Adipocyte (in vitro differentiated cells): Measurements from ENCODE around the gene GALM.

ENCODE experiments used
- DNase-seq: peaks from one replicate; pipeline ENCODE4 v3.0.0-alpha.2; 2015; ENCODE audit warnings: low read depth
- H3K27me3 ChIP-seq: replicated peaks from 2 replicates; pipeline ENCODE4 v1.7.0; 2013; ENCODE audit warnings: mild to moderate bottlenecking, low read length, moderate library complexity; ENCODE audit not compliant: control insufficient read depth, insufficient read depth
- H3K36me3 ChIP-seq: 2 replicates; pipeline ENCODE4 v1.7.0; 2013; ENCODE audit warnings: low read length, mild to moderate bottlenecking, moderate library complexity; ENCODE audit not compliant: control insufficient read depth, insufficient read depth, severe bottlenecking
- H3K4me1 ChIP-seq: 2 replicates; pipeline ENCODE4 v1.7.0; 2013; ENCODE audit warnings: mild to moderate bottlenecking, low read length, moderate library complexity; ENCODE audit not compliant: control insufficient read depth, insufficient read depth
- H3K4me3 ChIP-seq: 2 replicates; pipeline ENCODE4 v1.7.0; 2013; ENCODE audit warnings: mild to moderate bottlenecking, low read length, moderate library complexity
- H3K9ac ChIP-seq: 2 replicates; pipeline ENCODE4 v1.7.0; 2013; ENCODE audit warnings: mild to moderate bottlenecking, low read length, moderate library complexity
- H3K9me3 ChIP-seq: 2 replicates; pipeline ENCODE4 v1.7.0; 2013; ENCODE audit warnings: mild to moderate bottlenecking, low read length, moderate library complexity; ENCODE audit not compliant: control insufficient read depth

Gene GALM

DNA sequence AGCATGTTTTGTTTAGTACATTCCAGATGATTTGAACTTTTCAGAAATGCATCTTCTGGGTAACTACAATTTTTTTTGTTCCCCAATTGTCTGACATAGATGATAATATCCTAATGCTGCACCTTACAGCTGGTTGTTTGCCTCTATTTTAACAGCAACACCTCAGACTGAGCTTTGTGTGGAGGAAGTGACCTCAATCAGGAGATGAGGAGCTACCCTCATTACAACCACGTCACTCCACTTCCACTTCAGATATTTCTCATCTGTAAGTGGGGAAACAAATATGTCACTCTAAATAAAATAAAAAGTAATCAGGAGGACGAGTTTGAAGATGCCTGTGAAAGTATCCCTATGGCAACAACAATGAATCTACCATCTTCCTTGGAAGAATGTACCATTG is 97.3 kb downstream of the GALM start:
- H3K4me3 ChIP-seq = no peak overlapping the region
- no peaks in the 10 kb centered on the region for H3K9me3 ChIP-seq
- no peaks in the 10 kb centered on the region for H3K36me3 ChIP-seq
- H3K9ac ChIP-seq = no peak overlapping the region
- no peak for DNase-seq
- H3K27me3 ChIP-seq = no peaks in the 10 kb centered on the region
- peaks cover 11% of the 10 kb centered on the region for H3K4me1 ChIP-seq

- H3K4me3 ChIP-seq = no peak overlapping the region
- no peaks in the 10 kb centered on the region for H3K36me3 ChIP-seq
- H3K9me3 ChIP-seq = no peaks in the 10 kb centered on the region
- no peaks in the 10 kb centered on the region for H3K27me3 ChIP-seq
- no peak for DNase-seq
- peaks cover 11% of the 10 kb centered on the region for H3K4me1 ChIP-seq
- H3K9ac ChIP-seq = no peak overlapping the region
Measured at GRCh38 chr2:38763728-38764127, 97.8 kb downstream of the GALM start.

DNA sequence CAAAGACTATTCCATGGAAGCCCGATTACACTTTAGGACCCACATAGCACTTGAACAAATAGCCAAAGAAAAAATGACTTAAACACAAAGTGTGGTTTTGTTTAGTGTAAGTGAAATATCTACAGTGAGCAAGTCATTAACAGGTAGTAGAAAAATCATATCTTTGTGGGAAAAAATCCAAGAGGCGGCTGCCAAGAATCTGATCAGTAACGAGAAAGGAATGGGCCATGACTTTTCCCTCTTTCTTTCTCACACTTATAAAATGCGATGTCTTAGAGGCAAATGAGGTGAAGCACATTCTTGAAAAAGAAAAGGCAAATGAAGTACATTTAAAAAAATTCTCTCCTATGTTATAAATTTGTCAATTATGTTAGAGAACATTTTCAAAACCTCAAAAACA is 99.2 kb downstream of the GALM start:
- DNase-seq = peak; percentile 45

GRCh38 chr2:38765551-38765950 is 99.6 kb downstream of the GALM start:
- Histone ChIP-seq H3K9ac (no peak overlapping the region), H3K27me3 (no peaks in the 10 kb centered on the region), H3K9me3 (no peaks in the 10 kb centered on the region), H3K36me3 (no peaks in the 10 kb centered on the region), H3K4me1 (peaks cover 11% of the 10 kb centered on the region), H3K4me3 (no peak overlapping the region)
- no peak for DNase-seq

More for the DNA sequence above, 99.2 kb downstream of the GALM start:
- Histone ChIP-seq H3K27me3 (no peaks in the 10 kb centered on the region), H3K9me3 (no peaks in the 10 kb centered on the region), H3K4me1 (peaks cover 11% of the 10 kb centered on the region), H3K4me3 (no peak overlapping the region), H3K36me3 (no peaks in the 10 kb centered on the region), H3K9ac (no peak overlapping the region)

DNA sequence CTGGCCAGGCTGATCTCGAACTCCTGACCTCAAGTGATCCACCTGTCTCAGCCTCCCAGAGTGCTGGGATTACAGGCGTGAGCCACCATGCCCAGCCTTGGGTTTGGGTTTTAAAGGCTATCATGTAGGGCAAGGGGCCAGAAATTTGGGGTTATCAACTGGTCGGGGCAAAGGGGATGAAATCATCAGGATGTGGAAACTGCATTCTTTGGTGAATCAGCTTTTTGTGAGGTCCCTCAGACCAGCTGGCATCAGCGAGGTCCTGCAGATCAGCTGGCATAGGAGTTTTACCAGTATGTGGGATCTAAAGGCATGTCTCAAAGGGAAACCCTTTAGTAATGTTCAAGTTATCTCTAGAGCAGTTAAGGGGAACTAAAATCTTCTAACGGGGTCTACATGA is 105.7 kb downstream of the GALM start:
- DNase-seq = no peak
- H3K9ac ChIP-seq = no peak overlapping the region
- no peaks in the 10 kb centered on the region for H3K9me3 ChIP-seq
- no peaks in the 10 kb centered on the region for H3K27me3 ChIP-seq
- H3K4me3 ChIP-seq = no peak overlapping the region
- peaks cover 9% of the 10 kb centered on the region for H3K4me1 ChIP-seq
- H3K36me3 ChIP-seq = no peaks in the 10 kb centered on the region

- Histone ChIP-seq H3K36me3 (no peaks in the 10 kb centered on the region), H3K27me3 (no peaks in the 10 kb centered on the region), H3K4me3 (no peak overlapping the region), H3K9ac (no peak overlapping the region), H3K4me1 (peaks cover 15% of the 10 kb centered on the region), H3K9me3 (no peaks in the 10 kb centered on the region)
- no peak for DNase-seq
Measured at GRCh38 chr2:38775097-38775920, 109.4 kb downstream of the GALM start.

DNA sequence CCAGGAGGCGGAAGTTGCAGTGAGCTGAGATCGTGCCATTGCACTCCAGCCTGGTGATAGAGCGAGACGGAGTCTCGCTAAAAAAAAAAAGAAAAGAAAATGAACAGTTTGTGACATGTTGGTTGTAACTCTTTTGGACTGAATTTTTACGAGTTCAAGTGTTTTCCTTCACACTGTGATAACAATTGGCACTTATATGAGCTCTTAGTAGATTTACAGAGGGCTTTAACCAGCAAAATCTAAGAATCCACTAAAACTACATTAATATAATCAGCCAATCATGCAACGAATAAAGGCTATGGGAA is 110.0 kb downstream of the GALM start:
- H3K9me3 ChIP-seq = no peaks in the 10 kb centered on the region
- H3K36me3 ChIP-seq = no peaks in the 10 kb centered on the region
- H3K9ac ChIP-seq = no peak overlapping the region
- peaks cover 15% of the 10 kb centered on the region for H3K4me1 ChIP-seq
- H3K4me3 ChIP-seq = no peak overlapping the region
- no peaks in the 10 kb centered on the region for H3K27me3 ChIP-seq
- no peak for DNase-seq

DNA sequence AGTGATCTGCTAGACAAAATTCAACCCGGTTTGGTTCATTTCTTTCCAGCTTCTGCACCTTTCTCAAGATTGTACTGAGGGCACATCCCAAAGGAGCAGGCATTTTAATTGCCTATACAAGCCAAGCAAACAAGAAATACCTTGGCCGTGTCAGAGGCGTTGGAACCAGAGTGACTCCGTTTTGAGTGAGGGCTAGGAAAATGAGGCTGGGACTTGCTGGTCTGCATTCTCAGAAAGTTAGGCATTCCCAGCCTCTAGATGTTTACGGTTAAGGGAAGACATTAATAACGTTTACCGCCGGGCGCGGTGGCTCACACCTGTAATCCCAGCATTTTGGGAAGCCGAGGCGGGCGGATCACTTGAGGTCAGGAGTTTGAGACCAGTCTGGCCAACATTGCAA is 110.6 kb downstream of the GALM start:
- Histone ChIP-seq H3K4me3 (no peak overlapping the region), H3K36me3 (peaks cover 6% of the 10 kb centered on the region), H3K4me1 (peaks cover 15% of the 10 kb centered on the region), H3K9me3 (no peaks in the 10 kb centered on the region), H3K27me3 (no peaks in the 10 kb centered on the region), H3K9ac (no peak overlapping the region)
- DNase-seq = no peak

GRCh38 chr2:38778687-38779082 is 112.8 kb downstream of the GALM start:
- peaks cover 8% of the 10 kb centered on the region for H3K36me3 ChIP-seq
- no peak for DNase-seq

DNA sequence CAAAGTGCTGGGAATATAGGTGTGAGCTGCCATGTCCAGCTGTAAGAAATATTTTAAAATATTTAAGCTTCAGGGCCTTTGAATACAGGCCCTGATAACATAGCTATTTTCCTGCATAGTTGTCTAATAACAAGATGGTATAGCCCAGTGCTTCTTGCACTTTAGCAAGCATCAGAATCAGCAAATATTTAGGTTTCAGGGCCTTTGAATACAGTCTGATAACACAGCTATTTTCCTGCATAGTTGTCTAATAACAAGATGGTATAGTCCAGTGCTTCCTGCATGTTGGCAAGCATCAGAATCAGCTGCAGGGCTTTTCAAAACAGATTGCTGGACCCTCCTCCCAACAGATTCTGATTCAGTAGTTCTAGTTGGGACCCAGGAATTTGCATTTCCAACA is 117.7 kb downstream of the GALM start:
- Histone ChIP-seq H3K4me3 (no peak overlapping the region), H3K4me1 (peaks cover 4% of the 10 kb centered on the region), H3K36me3 (peaks cover 8% of the 10 kb centered on the region), H3K9me3 (no peaks in the 10 kb centered on the region), H3K9ac (no peak overlapping the region), H3K27me3 (no peaks in the 10 kb centered on the region)
- no peak for DNase-seq

More at GRCh38 chr2:38778687-38779082, 112.8 kb downstream of the GALM start:
- H3K27me3 ChIP-seq = no peaks in the 10 kb centered on the region
- H3K9me3 ChIP-seq = no peaks in the 10 kb centered on the region
- H3K4me3 ChIP-seq = peak overlapping the region; percentile 95
- peak overlapping the region; percentile 91 for H3K9ac ChIP-seq
- H3K4me1 ChIP-seq = peaks cover 6% of the 10 kb centered on the region
